Panc1 (cell line): ENCODE results near the gene MAPK11. TPM values are rescaled to one million over a fixed set of nuclear protein-coding genes. Genes with fewer than 3 reads are reported as not detected.
A peak's percentile ranks its signal among the peaks of the same experiment; 100 is the strongest.

Experiments used
- ATAC-seq: fragments of 200-7000 bp; cut with Tn5 transposase; 2 replicates; pipeline ENCODE4 v1.9.1; 2020; ENCODE audit warnings: mild to moderate bottlenecking, moderate library complexity
- BruUV-seq: library from RNA; stranded (reverse); fragments of 400-500 nt; replicated peaks from 2 replicates; lab custom pipeline; 2021; lab: Mats Ljungman, UMichigan
- CTCF ChIA-PET: fragments of 300-600 bp; sonication (Branson Sonifier 250); formaldehyde crosslinking; loops from one replicate; lab custom pipeline; 2022; ENCODE audit warnings: antibody characterized with exemption; lab: Charles Lee
- POLR2A ChIA-PET: fragments of 300-600 bp; sonication (Branson Sonifier 250); formaldehyde crosslinking; loops from one replicate; lab custom pipeline; 2022; ENCODE audit warnings: antibody characterized with exemption; lab: Charles Lee
- DNase-seq: peaks from one replicate; pipeline ENCODE4 v3.0.0-alpha.2; 2010; ENCODE audit warnings: low read depth, low spot score
- H3K27ac ChIP-seq: 2 replicates; pipeline ENCODE4 v1.5.1; 2011; ENCODE audit warnings: mild to moderate bottlenecking, low read length, inconsistent platforms
- H3K27me3 ChIP-seq: fragments of 200-500 bp; sonication (Bioruptor generic); 2 replicates; pipeline ENCODE4 v1.6.0; 2014; ENCODE audit warnings: low read length, inconsistent platforms; ENCODE audit not compliant: control insufficient read depth, insufficient read depth
- H3K36me3 ChIP-seq: fragments of 200-500 bp; sonication (Bioruptor generic); 2 replicates; pipeline ENCODE4 v1.5.1; 2014; ENCODE audit warnings: inconsistent platforms, mild to moderate bottlenecking, low read length, moderate library complexity; ENCODE audit not compliant: control insufficient read depth, insufficient read depth
- H3K4me1 ChIP-seq: 2 replicates; pipeline ENCODE4 v1.5.1; 2011; ENCODE audit warnings: inconsistent platforms, mild to moderate bottlenecking, low read length, moderate library complexity; ENCODE audit not compliant: control insufficient read depth, insufficient read depth
- H3K4me3 ChIP-seq, 2 experiments: 2 replicates each; pipeline ENCODE4 v1.5.1; 2011 to 2012; ENCODE audit warnings: low read depth in 2 of 2, low read length in 2 of 2, mild to moderate bottlenecking in 2 of 2, inconsistent platforms in 1 of 2, moderate library complexity in 1 of 2
- H3K9me3 ChIP-seq: fragments of 200-500 bp; sonication (Bioruptor generic); 2 replicates; pipeline ENCODE4 v1.5.1; 2014; ENCODE audit warnings: low read depth, mild to moderate bottlenecking, inconsistent platforms, low read length, moderate library complexity; ENCODE audit not compliant: control insufficient read depth, insufficient read depth
- CTCF ChIP-seq: fragments of 450-650 bp; IDR thresholded peaks from 2 replicates; pipeline ENCODE4 v1.5.1; 2017; ENCODE audit warnings: mild to moderate bottlenecking
- POLR2AphosphoS5 ChIP-seq: IDR thresholded peaks from 2 replicates; pipeline ENCODE4 v1.6.1; 2012; ENCODE audit warnings: mild to moderate bottlenecking, low read depth, low read length, moderate library complexity
- REST ChIP-seq, 2 experiments: IDR thresholded peaks; 2 replicates each; pipeline ENCODE4 v1.6.1; 2011 to 2012; ENCODE audit warnings: low read depth in 2 of 2, control low read depth in 1 of 2, low read length in 1 of 2, mild to moderate bottlenecking in 1 of 2, moderate library complexity in 1 of 2; ENCODE audit not compliant: insufficient read depth in 1 of 2
- SIN3A ChIP-seq: IDR thresholded peaks from 2 replicates; pipeline ENCODE4 v1.6.1; 2012; ENCODE audit warnings: low read depth, mild to moderate bottlenecking, low read length, moderate library complexity, borderline replicate concordance; ENCODE audit not compliant: insufficient read depth
- TCF7L2 ChIP-seq: IDR thresholded peaks from 2 replicates; pipeline ENCODE4 v1.6.1; 2011; ENCODE audit warnings: mild to moderate bottlenecking, low read depth, low read length, inconsistent platforms
- in situ Hi-C: cut with HindIII; loops from 2 replicates; pipeline ENCODE4 v1.10.0; 2016; ENCODE audit warnings: low sequenced_read_pairs, low pct_unique_long_range_greater_than_20kb
- intact Hi-C: fragments of 100-400 bp; cut with micrococcal nuclease; formaldehyde crosslinking; loops from one replicate; pipeline ENCODE4 v1.10.0; 2022; ENCODE audit not compliant: unreplicated experiment
- total RNA-seq: library from RNA; stranded (reverse); gene quantifications from one replicate; pipeline ENCODE4 v1.2.1, GENCODE V29; 2021; ENCODE audit not compliant: unreplicated experiment

MAPK11 gene
- total RNA-seq, 1 experiment from 2014 or later = 77.7 TPM

GRCh38 chr22:50253941-50254340 lies 16.2 kb downstream of the MAPK11 start:
- no peaks in the 10 kb centered on the region for H3K9me3 ChIP-seq
- DNase-seq (no peak), ATAC-seq (no peak)
- H3K27me3 ChIP-seq = no peaks in the 10 kb centered on the region
- no peaks in the 10 kb centered on the region for H3K36me3 ChIP-seq
- ChIA-PET POLR2A (no interaction called here), CTCF (no interaction called here)
- H3K4me1 ChIP-seq = peaks cover 33% of the 10 kb centered on the region
- in situ Hi-C loops (no loop called here), intact Hi-C loops (no loop called here)
- H3K4me3 ChIP-seq = no peak overlapping the region
- TF ChIP-seq CTCF (no peak), TCF7L2 (no peak), SIN3A (no peak)
- BruUV-seq = no TSS peak
- 0 out of 2 replicates have a peak overlapping the region, but pooled peaks have one; percentile 29 for H3K27ac ChIP-seq

GRCh38 chr22:50253046-50253915 lies 16.9 kb downstream of the MAPK11 start:
- peaks cover 27% of the 10 kb centered on the region for H3K4me1 ChIP-seq
- POLR2A ChIA-PET = interaction anchor here (0.6 kb wide), 1 partner anchor 192 kb away, joined by 5 read pairs; no protein-coding TSS in a partner anchor
- no peaks in the 10 kb centered on the region for H3K9me3 ChIP-seq
- no TSS peak for BruUV-seq
- no peaks in the 10 kb centered on the region for H3K36me3 ChIP-seq
- ATAC-seq (no peak), DNase-seq (no peak)
- in situ Hi-C loops (no loop called here), intact Hi-C loops (no loop called here)
- no peak overlapping the region for H3K4me3 ChIP-seq
- no peak for TF ChIP-seq REST (IDR thresholded peaks at IDR 0.05; ENCODE audit: insufficient read depth in 1 of 2, low read depth in 2 of 2, low read length in 1 of 2)
- TF ChIP-seq TCF7L2 = no peak
- no peak for TF ChIP-seq SIN3A
- no peak for TF ChIP-seq POLR2AphosphoS5
- no peak for TF ChIP-seq CTCF
- H3K27ac ChIP-seq = 0 out of 2 replicates have a peak overlapping the region, but pooled peaks have one; percentile 29
- H3K27me3 ChIP-seq = no peaks in the 10 kb centered on the region
- CTCF ChIA-PET = interaction anchor here (0.7 to 1.3 kb wide), 3 partner anchors 20 to 89 kb away, joined by 3 to 5 read pairs (median 3); no protein-coding TSS in a partner anchor
